MM.1S (cell line): ENCODE results near the gene FOXL3.

ENCODE experiments used
- DNase-seq: peaks from one replicate; pipeline ENCODE4 v3.0.0-alpha.2; 2015
- H2AFZ ChIP-seq: fragments of 300-600 bp; sonication (generic); 2 replicates; pipeline ENCODE4 v1.6.0; 2016; ENCODE audit warnings: antibody characterized with exemption, low read length
- H3F3A ChIP-seq: fragments of 300-600 bp; sonication (generic); 2 replicates; pipeline ENCODE4 v1.6.1; 2016; ENCODE audit warnings: mild to moderate bottlenecking, antibody characterized with exemption, low read length, moderate library complexity, mixed read lengths; ENCODE audit not compliant: insufficient read depth
- H3K27ac ChIP-seq: fragments of 300-600 bp; sonication (generic); 2 replicates; pipeline ENCODE4 v1.5.1; 2016; ENCODE audit warnings: mild to moderate bottlenecking, low read length
- H3K27me3 ChIP-seq: fragments of 300-600 bp; sonication (generic); replicated peaks from 2 replicates; pipeline ENCODE4 v1.6.0; 2016; ENCODE audit warnings: low read length; ENCODE audit not compliant: insufficient read depth
- H3K36me3 ChIP-seq: fragments of 300-600 bp; sonication (generic); replicated peaks from 2 replicates; pipeline ENCODE4 v1.6.1; 2016; ENCODE audit warnings: mild to moderate bottlenecking, low read length, mixed read lengths; ENCODE audit not compliant: insufficient read depth
- H3K4me1 ChIP-seq: fragments of 300-600 bp; sonication (generic); 2 replicates; pipeline ENCODE4 v1.6.1; 2016; ENCODE audit warnings: low read length, mixed read lengths
- H3K4me2 ChIP-seq: fragments of 300-600 bp; sonication (generic); 2 replicates; pipeline ENCODE4 v1.6.0; 2016; ENCODE audit warnings: low read depth, low read length
- H3K4me3 ChIP-seq: fragments of 300-600 bp; sonication (generic); 2 replicates; pipeline ENCODE4 v1.5.1; 2016; ENCODE audit warnings: low read length, mixed read lengths
- H3K79me2 ChIP-seq: fragments of 300-600 bp; sonication (generic); 2 replicates; pipeline ENCODE4 v1.6.1; 2016; ENCODE audit warnings: mixed run types, low read length, mixed read lengths
- H3K9ac ChIP-seq: fragments of 300-600 bp; sonication (generic); 2 replicates; pipeline ENCODE4 v1.6.1; 2016; ENCODE audit warnings: low read length, mixed read lengths
- H3K9me2 ChIP-seq: fragments of 300-600 bp; sonication (generic); replicated peaks from 2 replicates; pipeline ENCODE4 v1.6.1; 2016; ENCODE audit warnings: mild to moderate bottlenecking, low read length, mixed read lengths; ENCODE audit not compliant: insufficient read depth
- H3K9me3 ChIP-seq: fragments of 300-600 bp; sonication (generic); replicated peaks from 2 replicates; pipeline ENCODE4 v1.6.1; 2016; ENCODE audit warnings: mild to moderate bottlenecking, low read length, mixed read lengths; ENCODE audit not compliant: insufficient read depth
- H4K20me1 ChIP-seq: fragments of 300-600 bp; sonication (generic); 2 replicates; pipeline ENCODE4 v1.6.1; 2016; ENCODE audit warnings: mild to moderate bottlenecking, low read length, moderate library complexity, mixed read lengths; ENCODE audit not compliant: insufficient read depth
- CTCF ChIP-seq: fragments of 300-600 bp; sonication (generic); IDR thresholded peaks from 2 replicates; pipeline ENCODE4 v1.5.1; 2016; ENCODE audit warnings: antibody characterized with exemption, low read length, mixed read lengths
- EZH2 ChIP-seq: fragments of 300-600 bp; sonication (generic); optimal IDR thresholded peaks from 2 replicates; pipeline ENCODE3; 2017; ENCODE audit warnings: low read depth, mild to moderate bottlenecking, antibody characterized with exemption, low read length, mixed read lengths
- EZH2phosphoT487 ChIP-seq: fragments of 300-600 bp; sonication (generic); IDR thresholded peaks from 2 replicates; pipeline ENCODE4 v1.6.1; 2018; ENCODE audit warnings: antibody characterized with exemption, low read length

FOXL3 gene

GRCh38 chr7:329691-330281, 39.8 kb downstream of the FOXL3 start:
- no peak overlapping the region for H3K9ac ChIP-seq
- no peaks in the 10 kb centered on the region for H3K79me2 ChIP-seq
- H3K27ac ChIP-seq = no peak overlapping the region
- no peak for TF ChIP-seq CTCF
- H3K9me3 ChIP-seq = no peaks in the 10 kb centered on the region
- H2AFZ ChIP-seq = no peak overlapping the region
- H4K20me1 ChIP-seq = no peaks in the 10 kb centered on the region
- H3K27me3 ChIP-seq = 0 out of 2 replicates have a peak, but pooled peaks cover 4% of the 10 kb centered on the region
- no peaks in the 10 kb centered on the region for H3F3A ChIP-seq
- no peaks in the 10 kb centered on the region for H3K4me1 ChIP-seq
- H3K36me3 ChIP-seq = no peaks in the 10 kb centered on the region
- no peaks in the 10 kb centered on the region for H3K9me2 ChIP-seq
- no peak overlapping the region for H3K4me3 ChIP-seq
- no peak overlapping the region for H3K4me2 ChIP-seq
- DNase-seq = no peak

GRCh38 chr7:330511-331230, 40.7 kb downstream of the FOXL3 start:
- Histone ChIP-seq H4K20me1 (no peaks in the 10 kb centered on the region), H3K9ac (no peak overlapping the region), H3K36me3 (no peaks in the 10 kb centered on the region), H3K27me3 (0 out of 2 replicates have a peak, but pooled peaks cover 4% of the 10 kb centered on the region), H3K27ac (no peak overlapping the region), H3K4me3 (no peak overlapping the region), H3K9me3 (no peaks in the 10 kb centered on the region), H3K79me2 (no peaks in the 10 kb centered on the region), H3F3A (no peaks in the 10 kb centered on the region), H2AFZ (no peak overlapping the region), H3K9me2 (no peaks in the 10 kb centered on the region), H3K4me1 (no peaks in the 10 kb centered on the region), H3K4me2 (no peak overlapping the region)
- no peak for TF ChIP-seq EZH2
- TF ChIP-seq CTCF = no peak
- TF ChIP-seq EZH2phosphoT487 = no peak
- no peak for DNase-seq

GRCh38 chr7:332020-332517, 42.1 kb downstream of the FOXL3 start:
- Histone ChIP-seq H3F3A (no peaks in the 10 kb centered on the region), H3K79me2 (no peaks in the 10 kb centered on the region), H3K4me1 (no peaks in the 10 kb centered on the region), H3K4me2 (no peak overlapping the region), H3K27ac (no peak overlapping the region), H3K9me2 (no peaks in the 10 kb centered on the region), H3K9ac (no peak overlapping the region), H3K9me3 (no peaks in the 10 kb centered on the region), H4K20me1 (no peaks in the 10 kb centered on the region), H3K36me3 (no peaks in the 10 kb centered on the region), H2AFZ (no peak overlapping the region), H3K27me3 (0 out of 2 replicates have a peak, but pooled peaks cover 4% of the 10 kb centered on the region), H3K4me3 (no peak overlapping the region)
- no peak for DNase-seq
- TF ChIP-seq CTCF (no peak), EZH2phosphoT487 (no peak), EZH2 (no peak)
